GM12878 (cell line): Measurements from ENCODE around the gene C6orf52. TPM values are rescaled to one million over a fixed set of nuclear protein-coding genes. Genes with fewer than 3 reads are reported as not detected.

Experiments used
- ATF7 ChIP-seq: fragments of 450-650 bp; IDR thresholded peaks from 2 replicates; pipeline ENCODE4 v1.6.1; 2016; ENCODE audit warnings: low read depth, mild to moderate bottlenecking
- CEBPB ChIP-seq, 2 experiments: fragments of 150-350 bp in 1 of 2; IDR thresholded peaks; 2 replicates each; pipeline ENCODE4 v1.6.1; 2012 to 2014; ENCODE audit warnings: low read depth in 2 of 2, low read length in 2 of 2, borderline replicate concordance in 1 of 2, inconsistent platforms in 1 of 2
- CREB1 ChIP-seq: IDR thresholded peaks from 2 replicates; pipeline ENCODE4 v1.6.1; 2012; ENCODE audit warnings: low read depth, mild to moderate bottlenecking, inconsistent platforms
- EZH2 ChIP-seq: IDR thresholded peaks from 2 replicates; pipeline ENCODE4 v1.6.1; 2012; ENCODE audit warnings: low read depth, mild to moderate bottlenecking, control low read depth, inconsistent platforms, low read length, borderline replicate concordance; ENCODE audit not compliant: control insufficient read depth
- FOXK2 ChIP-seq: fragments of 450-650 bp; IDR thresholded peaks from 2 replicates; pipeline ENCODE4 v1.6.1; 2017; ENCODE audit warnings: mild to moderate bottlenecking, moderate library complexity
- GABPA ChIP-seq: IDR thresholded peaks from 2 replicates; pipeline ENCODE4 v1.6.1; 2014; ENCODE audit warnings: antibody characterized with exemption, low read depth, mild to moderate bottlenecking, inconsistent platforms
- HDAC2 ChIP-seq: fragments of 200-600 bp; sonication (generic); IDR thresholded peaks from 2 replicates; pipeline ENCODE4 v1.6.1; 2017
- HDAC6 ChIP-seq: fragments of 200-600 bp; sonication (generic); IDR thresholded peaks from one replicate; pipeline ENCODE4 v1.8.0; 2017; ENCODE audit warnings: antibody characterized with exemption; ENCODE audit not compliant: unreplicated experiment
- IKZF1 ChIP-seq: fragments of 450-650 bp; conservative IDR thresholded peaks from 2 replicates; pipeline ENCODE4 v1.6.1; 2017; ENCODE audit warnings: antibody characterized with exemption, mild to moderate bottlenecking
- IKZF2 ChIP-seq, 2 experiments: fragments of 450-650 bp; IDR thresholded peaks; 2 replicates each; pipeline ENCODE4 v1.6.1; 2017; ENCODE audit warnings: mild to moderate bottlenecking in 2 of 2, moderate library complexity in 2 of 2
- NBN ChIP-seq: fragments of 450-650 bp; IDR thresholded peaks from 2 replicates; pipeline ENCODE4 v1.6.1; 2016
- POLR2AphosphoS2 ChIP-seq: IDR thresholded peaks from 2 replicates; pipeline ENCODE4 v1.6.1; 2011; ENCODE audit warnings: low read depth, mild to moderate bottlenecking, low read length, improper control_type of control experiment, moderate library complexity
- RAD51 ChIP-seq: fragments of 450-650 bp; IDR thresholded peaks from 2 replicates; pipeline ENCODE4 v1.6.1; 2016; ENCODE audit warnings: moderate library complexity, mild to moderate bottlenecking, inconsistent platforms
- SUPT20H ChIP-seq: IDR thresholded peaks from 2 replicates; pipeline ENCODE4 v1.6.1; 2011; ENCODE audit warnings: low read depth, mild to moderate bottlenecking, low read length, moderate library complexity, borderline replicate concordance; ENCODE audit not compliant: control insufficient read depth
- SUZ12 ChIP-seq: fragments of 200-600 bp; sonication (generic); IDR thresholded peaks from one replicate; pipeline ENCODE4 v1.6.1; 2018; ENCODE audit warnings: antibody characterized with exemption, mild to moderate bottlenecking; ENCODE audit not compliant: unreplicated experiment
- TAF1 ChIP-seq: IDR thresholded peaks from 2 replicates; pipeline ENCODE4 v1.6.1; 2011; ENCODE audit warnings: mild to moderate bottlenecking, low read depth, low read length, borderline replicate concordance
- TCF3 ChIP-seq: IDR thresholded peaks from 2 replicates; pipeline ENCODE4 v1.6.1; 2012; ENCODE audit warnings: low read depth, mild to moderate bottlenecking, low read length, borderline replicate concordance; ENCODE audit not compliant: insufficient read depth
- TCF7 ChIP-seq: IDR thresholded peaks from 2 replicates; pipeline ENCODE4 v1.6.1; 2014; ENCODE audit warnings: antibody characterized with exemption, borderline replicate concordance
- YY1 ChIP-seq: IDR thresholded peaks from 2 replicates; pipeline ENCODE4 v1.6.1; 2011; ENCODE audit warnings: low read depth, mild to moderate bottlenecking, low read length
- ZNF384 ChIP-seq: IDR thresholded peaks from 2 replicates; pipeline ENCODE4 v1.6.1; 2012; ENCODE audit warnings: low read depth, mild to moderate bottlenecking, low read length, improper control_type of control experiment, borderline replicate concordance
- polyA plus RNA-seq, 11 experiments: library from polyadenylated mRNA; depleted of rRNA in 4 of 11; unstranded in 6 of 11; stranded (reverse) in 5 of 11; fragments of >200 nt; fragmentation: Nextera tagmentation in 4 of 11; fragmentation: Illumina TruSeq in 1 of 11; extraction: Ambion mirVana in 4 of 11; extraction: Trizol in 1 of 11; gene quantifications; 1 replicate in 1 of 11; 2 replicates in 10 of 11; pipeline versions ENCODE4 v1.2.1 to v1.2.3, GENCODE V29; 2011 to 2016; ENCODE audit warnings: inconsistent platforms in 2 of 11, missing spikeins in 2 of 11, low read depth in 1 of 11
- total RNA-seq, 4 experiments: library from RNA; depleted of rRNA in 3 of 4; stranded (reverse); fragments of >200 nt in 3 of 4; fragmentation: Illumina TruSeq in 1 of 4; extraction: Trizol in 1 of 4; gene quantifications; 2 replicates each; pipeline versions ENCODE4 v1.2.1 to v1.2.3, GENCODE V29; 2013 to 2021
- TF ChIP-seq, protein P1 (sequence below): fragments of 450-650 bp; IDR thresholded peaks from 2 replicates; pipeline ENCODE4 v1.6.1; 2014; ENCODE audit warnings: mild to moderate bottlenecking
- TF ChIP-seq, protein P2 (sequence below): IDR thresholded peaks from 2 replicates; pipeline ENCODE4 v1.6.1; 2011; ENCODE audit warnings: low read depth, low read length, improper control_type of control experiment, borderline replicate concordance
- TF ChIP-seq, protein P3 (sequence below): IDR thresholded peaks from 2 replicates; pipeline ENCODE4 v1.6.1; 2011; ENCODE audit warnings: low read depth, mild to moderate bottlenecking, low read length, moderate library complexity, borderline replicate concordance; ENCODE audit errors: extremely low read depth
- TF ChIP-seq, protein P4 (sequence below): fragments of 450-650 bp; conservative IDR thresholded peaks from 2 replicates; pipeline ENCODE4 v1.6.1; 2017; ENCODE audit warnings: mild to moderate bottlenecking, moderate library complexity
- TF ChIP-seq, protein P5 (sequence below): fragments of 450-650 bp; IDR thresholded peaks from 2 replicates; pipeline ENCODE4 v1.6.1; 2016; ENCODE audit warnings: mild to moderate bottlenecking

C6orf52 gene
- total and polyA plus RNA-seq, 10 of the 15 experiments (the other 5 are each of a cell fraction or from before 2014, with no cell fraction given) = 2.7 to 15.1 (median 4.9) TPM

DNA sequence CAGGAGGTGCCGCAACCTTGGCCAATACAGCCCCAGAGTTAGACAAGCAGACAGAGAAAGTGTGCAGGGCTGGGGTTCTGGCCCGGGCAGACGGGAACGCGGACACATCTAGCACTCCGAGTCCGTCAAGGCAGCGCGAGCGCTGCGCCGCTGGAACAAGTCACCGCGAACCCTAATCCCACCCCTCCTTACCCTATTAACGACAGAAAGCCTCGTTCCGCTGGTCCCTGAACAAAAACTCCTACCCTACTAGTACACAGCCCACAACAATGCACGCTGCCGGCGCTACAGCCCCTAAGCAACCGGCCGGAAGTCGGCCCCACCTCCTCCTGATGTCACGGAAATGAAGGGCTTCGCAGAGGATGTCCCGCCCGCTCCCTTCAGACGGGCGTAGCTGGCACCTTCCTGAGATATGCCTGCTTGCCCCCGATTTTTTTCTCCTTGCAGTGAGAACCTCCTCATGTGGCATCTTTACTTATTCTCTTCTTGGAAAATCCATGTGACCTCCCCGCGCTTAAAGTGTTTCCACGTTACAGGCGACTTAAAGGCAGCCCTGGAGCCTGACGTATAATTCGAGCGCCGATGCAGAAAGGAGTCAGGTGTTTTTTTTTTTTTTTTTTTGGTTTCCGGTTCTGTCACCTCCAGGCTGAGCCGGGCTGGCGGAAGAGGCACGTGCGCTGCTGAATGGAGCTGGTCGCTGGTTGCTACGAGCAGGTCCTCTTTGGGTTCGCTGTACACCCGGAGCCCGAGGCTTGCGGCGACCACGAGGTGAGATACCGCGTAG lies at the start of gene C6orf52, which contains the start of gene PAK1IP1 (continued):
- TF ChIP-seq, protein P1, sequence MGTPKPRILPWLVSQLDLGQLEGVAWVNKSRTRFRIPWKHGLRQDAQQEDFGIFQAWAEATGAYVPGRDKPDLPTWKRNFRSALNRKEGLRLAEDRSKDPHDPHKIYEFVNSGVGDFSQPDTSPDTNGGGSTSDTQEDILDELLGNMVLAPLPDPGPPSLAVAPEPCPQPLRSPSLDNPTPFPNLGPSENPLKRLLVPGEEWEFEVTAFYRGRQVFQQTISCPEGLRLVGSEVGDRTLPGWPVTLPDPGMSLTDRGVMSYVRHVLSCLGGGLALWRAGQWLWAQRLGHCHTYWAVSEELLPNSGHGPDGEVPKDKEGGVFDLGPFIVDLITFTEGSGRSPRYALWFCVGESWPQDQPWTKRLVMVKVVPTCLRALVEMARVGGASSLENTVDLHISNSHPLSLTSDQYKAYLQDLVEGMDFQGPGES = no peak
- TF ChIP-seq, protein P2, sequence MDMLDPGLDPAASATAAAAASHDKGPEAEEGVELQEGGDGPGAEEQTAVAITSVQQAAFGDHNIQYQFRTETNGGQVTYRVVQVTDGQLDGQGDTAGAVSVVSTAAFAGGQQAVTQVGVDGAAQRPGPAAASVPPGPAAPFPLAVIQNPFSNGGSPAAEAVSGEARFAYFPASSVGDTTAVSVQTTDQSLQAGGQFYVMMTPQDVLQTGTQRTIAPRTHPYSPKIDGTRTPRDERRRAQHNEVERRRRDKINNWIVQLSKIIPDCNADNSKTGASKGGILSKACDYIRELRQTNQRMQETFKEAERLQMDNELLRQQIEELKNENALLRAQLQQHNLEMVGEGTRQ = peak; percentile 65
- TF ChIP-seq, protein P3, sequence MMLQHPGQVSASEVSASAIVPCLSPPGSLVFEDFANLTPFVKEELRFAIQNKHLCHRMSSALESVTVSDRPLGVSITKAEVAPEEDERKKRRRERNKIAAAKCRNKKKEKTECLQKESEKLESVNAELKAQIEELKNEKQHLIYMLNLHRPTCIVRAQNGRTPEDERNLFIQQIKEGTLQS = peak; percentile 95; the same call in 1 of the 2 replicates
- TF ChIP-seq ZNF384 (peak; percentile 100), RAD51 (peak; percentile 91), HDAC6 (no peak), NBN (peak; percentile 99), TAF1 (peak; percentile 32), GABPA (peak; percentile 92), FOXK2 (peak; percentile 65), CREB1 (peak; percentile 99), POLR2AphosphoS2 (0 out of 2 replicates have a peak, but pooled peaks have one; percentile 74), ATF7 (peak; percentile 91), SUPT20H (no peak), SUZ12 (no peak), IKZF1 (peak; percentile 80), YY1 (peak; percentile 38), CEBPB (IDR thresholded peaks at IDR 0.05; ENCODE audit: borderline replicate concordance in 1 of 2, low read depth in 2 of 2, low read length in 2 of 2) (no peak), TCF3 (peak; percentile 8; the same call in 1 of the 2 replicates), TCF7 (no peak), IKZF2 (IDR thresholded peaks at IDR 0.05) (peak in 1 of 2 experiments; percentile 30; a peak in 1 of 4 replicates), EZH2 (no peak), HDAC2 (no peak)
- TF ChIP-seq, protein P4, sequence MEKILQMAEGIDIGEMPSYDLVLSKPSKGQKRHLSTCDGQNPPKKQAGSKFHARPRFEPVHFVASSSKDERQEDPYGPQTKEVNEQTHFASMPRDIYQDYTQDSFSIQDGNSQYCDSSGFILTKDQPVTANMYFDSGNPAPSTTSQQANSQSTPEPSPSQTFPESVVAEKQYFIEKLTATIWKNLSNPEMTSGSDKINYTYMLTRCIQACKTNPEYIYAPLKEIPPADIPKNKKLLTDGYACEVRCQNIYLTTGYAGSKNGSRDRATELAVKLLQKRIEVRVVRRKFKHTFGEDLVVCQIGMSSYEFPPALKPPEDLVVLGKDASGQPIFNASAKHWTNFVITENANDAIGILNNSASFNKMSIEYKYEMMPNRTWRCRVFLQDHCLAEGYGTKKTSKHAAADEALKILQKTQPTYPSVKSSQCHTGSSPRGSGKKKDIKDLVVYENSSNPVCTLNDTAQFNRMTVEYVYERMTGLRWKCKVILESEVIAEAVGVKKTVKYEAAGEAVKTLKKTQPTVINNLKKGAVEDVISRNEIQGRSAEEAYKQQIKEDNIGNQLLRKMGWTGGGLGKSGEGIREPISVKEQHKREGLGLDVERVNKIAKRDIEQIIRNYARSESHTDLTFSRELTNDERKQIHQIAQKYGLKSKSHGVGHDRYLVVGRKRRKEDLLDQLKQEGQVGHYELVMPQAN = peak; percentile 98
- TF ChIP-seq, protein P5, sequence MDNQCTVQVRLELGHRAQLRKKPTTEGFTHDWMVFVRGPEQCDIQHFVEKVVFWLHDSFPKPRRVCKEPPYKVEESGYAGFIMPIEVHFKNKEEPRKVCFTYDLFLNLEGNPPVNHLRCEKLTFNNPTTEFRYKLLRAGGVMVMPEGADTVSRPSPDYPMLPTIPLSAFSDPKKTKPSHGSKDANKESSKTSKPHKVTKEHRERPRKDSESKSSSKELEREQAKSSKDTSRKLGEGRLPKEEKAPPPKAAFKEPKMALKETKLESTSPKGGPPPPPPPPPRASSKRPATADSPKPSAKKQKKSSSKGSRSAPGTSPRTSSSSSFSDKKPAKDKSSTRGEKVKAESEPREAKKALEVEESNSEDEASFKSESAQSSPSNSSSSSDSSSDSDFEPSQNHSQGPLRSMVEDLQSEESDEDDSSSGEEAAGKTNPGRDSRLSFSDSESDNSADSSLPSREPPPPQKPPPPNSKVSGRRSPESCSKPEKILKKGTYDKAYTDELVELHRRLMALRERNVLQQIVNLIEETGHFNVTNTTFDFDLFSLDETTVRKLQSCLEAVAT = peak; percentile 68; the same call in 1 of the 2 replicates
